ENCODE measurements around the gene SH3D21.

SH3D21 gene

GRCh38 chr1:36352910-36353878, 47.0 kb downstream of the SH3D21 start:
- FAIRE-seq, result no peak
- DNase-seq (ENCODE audit: insufficient read length, low spot score), result peak; percentile 53

DNA sequence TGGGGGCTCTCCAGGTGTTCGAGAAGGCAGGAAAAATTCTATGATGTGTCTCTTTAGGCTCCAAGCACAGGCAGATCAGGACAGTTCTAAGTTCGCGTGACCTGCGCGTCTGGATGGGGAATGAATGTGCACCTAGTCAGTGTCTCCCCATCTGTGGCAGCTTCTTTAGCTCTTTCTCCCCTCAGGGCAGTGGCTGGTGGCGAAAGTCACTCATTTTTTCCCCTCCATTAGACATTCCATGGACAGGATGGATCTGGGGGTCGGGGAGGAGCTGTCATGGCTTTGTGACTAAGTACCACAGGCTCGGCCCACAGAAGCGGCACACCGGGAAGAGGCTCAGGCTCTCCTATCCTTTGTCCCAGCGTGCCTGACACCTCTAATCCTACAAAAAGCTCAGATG, 48.3 kb downstream of the SH3D21 start:
- DNase-seq (ENCODE audit: insufficient read length, low spot score) (no peak), FAIRE-seq (no peak)

- FAIRE-seq, result no peak
Measured at GRCh38 chr1:36355811-36356210, 49.6 kb downstream of the SH3D21 start.

GRCh38 chr1:36358514-36359084, 52.4 kb downstream of the SH3D21 start:
- DNase-seq (ENCODE audit: insufficient read length, low spot score) (no peak), FAIRE-seq (no peak)

More at GRCh38 chr1:36355811-36356210, 49.6 kb downstream of the SH3D21 start:
- DNase-seq (ENCODE audit: insufficient read length, low spot score), result no peak

DNA sequence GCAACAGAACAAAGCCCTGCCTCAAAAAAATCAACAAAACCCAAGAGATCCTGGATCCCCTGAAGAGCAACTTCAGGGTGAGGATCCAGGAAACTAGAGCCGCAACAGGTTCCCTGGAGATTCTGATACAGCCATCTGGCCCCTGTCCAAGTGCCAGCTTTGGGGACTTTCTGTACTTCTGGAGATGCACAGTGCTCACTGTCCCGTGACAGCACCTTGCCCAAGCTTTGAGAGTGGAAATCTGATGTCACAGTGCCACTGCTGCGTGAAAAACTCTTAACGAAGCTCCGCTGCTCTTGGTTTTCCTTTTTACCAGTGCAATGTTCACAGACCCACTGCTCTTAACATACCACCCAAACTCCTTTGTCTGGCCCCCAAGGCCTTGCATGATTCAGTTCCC, 53.2 kb downstream of the SH3D21 start:
- DNase-seq (ENCODE audit: insufficient read length, low spot score), result no peak
- no peak for FAIRE-seq

- no peak for DNase-seq (ENCODE audit: insufficient read length, low spot score)
- no peak for FAIRE-seq
Measured at GRCh38 chr1:36359911-36360550, 53.9 kb downstream of the SH3D21 start.

GRCh38 chr1:36365381-36365780, 59.2 kb downstream of the SH3D21 start:
- DNase-seq (ENCODE audit: insufficient read length, low spot score), result no peak

DNA sequence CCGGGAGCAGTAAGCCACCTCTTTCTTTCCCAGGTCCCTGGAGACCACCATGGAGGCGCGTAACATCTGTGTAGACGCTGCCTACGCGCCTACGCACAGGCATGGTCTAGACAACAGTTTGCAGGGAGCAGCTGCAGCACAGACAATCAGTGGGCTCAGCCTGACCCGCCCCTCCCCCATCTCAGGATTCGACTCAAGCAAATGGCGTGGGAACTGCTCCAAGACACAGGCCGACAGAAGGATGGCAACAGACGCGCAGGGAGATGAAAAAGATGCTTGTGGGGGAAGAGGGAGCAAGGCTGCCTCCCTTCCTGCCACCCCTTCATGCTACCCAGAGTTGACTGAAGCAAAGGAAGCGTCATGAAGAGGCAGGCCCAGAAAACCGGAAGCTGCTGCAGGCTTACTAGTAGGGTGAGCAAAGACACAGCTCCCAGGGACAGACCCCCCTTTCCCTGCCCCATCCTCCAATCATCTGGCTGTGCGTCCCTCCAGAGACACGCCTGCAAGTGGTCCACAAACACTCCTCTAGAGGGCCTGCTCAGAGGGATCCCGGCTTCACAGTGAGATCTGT, 60.0 kb downstream of the SH3D21 start:
- DNase-seq (ENCODE audit: insufficient read length, low spot score) (no peak), FAIRE-seq (peak; percentile 4)

More at GRCh38 chr1:36365381-36365780, 59.2 kb downstream of the SH3D21 start:
- FAIRE-seq, result no peak

DNA sequence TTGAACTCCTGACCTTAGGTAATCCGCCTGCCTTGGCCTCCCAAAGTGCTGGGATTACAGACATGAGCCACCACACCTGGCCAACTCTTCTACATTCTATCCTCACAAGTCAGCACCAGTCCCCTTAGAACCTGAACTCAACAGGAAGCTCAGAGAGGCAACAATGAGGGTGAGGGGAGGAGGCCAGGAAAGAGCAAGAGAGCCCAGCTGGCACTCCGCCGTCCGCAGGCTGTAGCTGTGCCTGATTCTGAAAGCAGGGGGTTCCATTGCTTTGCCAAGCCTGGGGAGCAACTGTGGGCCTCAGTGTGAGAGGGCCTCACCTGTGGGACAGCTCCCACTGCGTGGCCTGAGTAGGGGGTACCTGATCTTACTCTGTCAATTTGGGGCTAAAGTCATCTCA, 60.9 kb downstream of the SH3D21 start:
- DNase-seq (ENCODE audit: insufficient read length, low spot score) (no peak), FAIRE-seq (no peak)

DNA sequence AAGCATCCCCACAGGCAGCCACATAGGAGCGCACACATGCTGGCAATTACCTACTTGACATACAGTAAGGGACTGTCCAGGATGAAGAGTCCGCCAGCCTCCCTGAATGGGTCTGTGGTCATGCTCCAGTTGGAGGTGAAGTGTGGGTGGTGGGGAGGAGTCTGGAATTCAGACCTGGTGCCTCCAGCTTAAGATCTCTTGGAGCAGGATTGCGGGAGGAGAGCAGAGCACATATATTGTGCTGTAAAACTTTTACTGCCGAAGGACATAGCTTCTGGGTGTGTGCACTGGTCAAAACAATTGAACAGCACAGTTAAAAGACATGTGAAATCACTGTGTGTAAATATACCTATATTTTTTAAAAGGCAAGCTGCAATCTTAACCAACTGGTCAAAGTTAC, 61.6 kb downstream of the SH3D21 start:
- DNase-seq (ENCODE audit: insufficient read length, low spot score) (no peak), FAIRE-seq (no peak)

GRCh38 chr1:36369061-36369861, 63.1 kb downstream of the SH3D21 start:
- DNase-seq (ENCODE audit: insufficient read length, low spot score) (no peak), FAIRE-seq (no peak)
